ENCODE results near the gene GALNT18.

DNA sequence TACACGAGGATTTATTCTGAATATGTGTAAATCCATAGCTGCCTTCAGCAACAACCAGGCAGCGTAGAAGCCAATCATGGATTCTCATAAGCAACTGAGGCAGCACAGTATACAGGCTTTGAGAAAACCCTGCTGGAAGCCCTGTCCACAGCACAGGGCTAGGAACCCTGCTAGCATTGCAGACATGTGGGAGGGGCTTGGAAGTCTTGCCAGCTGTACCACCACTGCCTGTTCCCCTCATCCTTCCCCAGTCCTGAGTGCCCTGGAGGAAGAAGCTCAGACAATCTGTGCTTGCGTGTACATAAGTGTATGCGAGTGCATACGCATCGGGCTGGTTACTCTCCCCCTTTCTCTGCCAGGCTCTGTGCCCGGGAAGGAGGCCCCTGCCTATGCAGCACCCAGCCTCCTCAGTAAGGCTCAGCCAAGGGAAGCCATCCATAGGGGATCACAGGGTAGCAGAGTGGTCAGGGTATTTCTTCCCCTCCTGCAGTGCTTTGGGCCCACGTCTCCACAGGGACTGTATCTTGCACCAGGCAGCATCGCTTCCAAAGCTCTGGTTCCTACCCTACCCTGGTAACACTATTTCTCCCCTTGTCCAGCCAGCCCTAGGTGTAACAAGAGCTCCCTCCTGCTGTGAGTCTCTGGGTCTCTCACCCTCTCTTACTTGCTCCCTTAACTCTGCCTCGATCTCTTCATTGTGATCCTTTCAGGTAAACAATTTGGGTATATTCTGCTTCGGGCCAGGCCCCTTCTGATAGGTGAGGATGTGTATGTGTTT lies 90.5 kb downstream of the GALNT18 start:
- TF ChIP-seq, protein P1, sequence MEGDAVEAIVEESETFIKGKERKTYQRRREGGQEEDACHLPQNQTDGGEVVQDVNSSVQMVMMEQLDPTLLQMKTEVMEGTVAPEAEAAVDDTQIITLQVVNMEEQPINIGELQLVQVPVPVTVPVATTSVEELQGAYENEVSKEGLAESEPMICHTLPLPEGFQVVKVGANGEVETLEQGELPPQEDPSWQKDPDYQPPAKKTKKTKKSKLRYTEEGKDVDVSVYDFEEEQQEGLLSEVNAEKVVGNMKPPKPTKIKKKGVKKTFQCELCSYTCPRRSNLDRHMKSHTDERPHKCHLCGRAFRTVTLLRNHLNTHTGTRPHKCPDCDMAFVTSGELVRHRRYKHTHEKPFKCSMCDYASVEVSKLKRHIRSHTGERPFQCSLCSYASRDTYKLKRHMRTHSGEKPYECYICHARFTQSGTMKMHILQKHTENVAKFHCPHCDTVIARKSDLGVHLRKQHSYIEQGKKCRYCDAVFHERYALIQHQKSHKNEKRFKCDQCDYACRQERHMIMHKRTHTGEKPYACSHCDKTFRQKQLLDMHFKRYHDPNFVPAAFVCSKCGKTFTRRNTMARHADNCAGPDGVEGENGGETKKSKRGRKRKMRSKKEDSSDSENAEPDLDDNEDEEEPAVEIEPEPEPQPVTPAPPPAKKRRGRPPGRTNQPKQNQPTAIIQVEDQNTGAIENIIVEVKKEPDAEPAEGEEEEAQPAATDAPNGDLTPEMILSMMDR (conservative IDR thresholded peaks at IDR 0.05; ENCODE audit: low read depth, low read length) = no peak
- no peak for TF ChIP-seq RCOR1 (IDR thresholded peaks at IDR 0.05; ENCODE audit: insufficient replicate concordance, low read length)
- no peak for TF ChIP-seq USF2 (IDR thresholded peaks at IDR 0.05; ENCODE audit: low read depth, low read length)
- no peak for TF ChIP-seq POLR2A (IDR thresholded peaks at IDR 0.05; ENCODE audit: low read depth, low read length)
- no peak for TF ChIP-seq MAFK (IDR thresholded peaks at IDR 0.05; ENCODE audit: low read depth, low read length)

Measured in IMR-90 (cell line).